Amniotic epithelial cell (primary cell): ENCODE measurements around the gene XDH.

Experiments used
- DNase-seq: peaks from one replicate; pipeline ENCODE4 v3.0.0-alpha.2; 2010; ENCODE audit warnings: low read depth

Gene XDH

GRCh38 chr2:31331156-31331555 is 83.4 kb downstream of the XDH start:
- no peak for DNase-seq

GRCh38 chr2:31329081-31329625 is 85.4 kb downstream of the XDH start:
- no peak for DNase-seq

GRCh38 chr2:31328026-31328425 is 86.5 kb downstream of the XDH start:
- no peak for DNase-seq

DNA sequence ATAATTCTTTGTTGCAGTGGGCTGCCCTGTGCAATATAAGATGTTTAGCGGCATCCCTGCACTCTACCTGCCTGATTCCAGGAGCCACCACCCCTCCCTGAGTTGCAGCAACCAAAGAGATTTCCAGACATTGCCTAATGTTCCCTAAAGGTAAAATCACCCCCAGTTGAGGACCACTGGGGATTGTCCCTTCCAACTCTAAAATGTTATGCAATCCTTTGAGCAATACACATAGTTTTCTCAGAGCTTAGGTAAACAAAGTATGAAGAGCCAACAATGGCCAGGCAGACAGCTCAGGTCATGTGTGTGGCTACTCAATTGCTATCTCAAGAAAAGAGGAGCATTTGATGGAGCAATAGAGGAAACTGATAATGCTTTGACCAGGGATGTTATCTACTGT is 87.0 kb downstream of the XDH start:
- DNase-seq = no peak

DNA sequence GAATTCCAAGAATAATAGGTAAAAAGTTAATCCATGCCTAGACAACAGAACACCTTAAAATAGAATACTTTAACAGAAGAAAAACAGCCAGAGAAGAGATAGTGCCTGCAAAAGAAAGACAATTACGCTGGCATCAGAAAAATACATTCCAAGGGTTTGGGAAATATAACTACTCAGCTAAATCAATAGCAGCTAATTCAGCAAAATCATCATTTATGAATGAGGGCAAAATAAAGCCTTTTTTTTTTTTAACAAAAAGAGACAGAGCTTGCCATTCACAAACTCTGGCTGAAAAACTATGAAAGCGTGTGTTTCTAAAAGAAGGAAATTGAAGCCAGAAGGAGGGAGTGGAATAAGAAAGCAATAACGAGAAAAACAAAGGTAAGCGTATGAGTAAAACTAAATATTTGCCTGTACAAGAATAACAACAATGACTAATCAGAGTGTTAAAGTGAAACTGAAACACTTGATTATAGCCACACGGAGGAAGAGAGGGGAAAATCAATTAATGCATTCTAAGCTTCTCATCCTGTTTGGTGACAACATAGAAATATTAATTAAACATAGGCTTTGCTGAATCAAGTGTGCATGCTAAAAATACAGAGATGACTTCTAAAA is 90.4 kb downstream of the XDH start:
- DNase-seq = no peak

DNA sequence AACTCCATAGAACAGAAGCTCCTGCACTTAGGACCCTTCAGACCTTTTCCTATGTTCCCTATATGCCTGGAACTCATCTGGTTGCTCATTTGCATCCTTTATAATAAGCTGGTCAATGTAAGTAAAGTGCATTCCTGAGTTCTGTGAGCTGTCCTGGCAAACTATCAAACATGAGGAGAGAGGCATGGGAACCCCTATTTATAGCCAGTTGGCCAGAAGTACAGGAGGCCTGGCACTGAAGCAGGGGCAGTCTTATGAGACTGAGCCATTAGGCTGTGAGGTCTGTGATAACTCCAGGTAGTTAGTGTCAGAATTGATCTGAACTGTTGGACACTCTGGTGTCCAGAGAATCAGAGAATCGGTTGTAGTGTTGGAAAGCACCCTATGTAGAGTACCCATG is 92.2 kb downstream of the XDH start:
- no peak for DNase-seq

DNA sequence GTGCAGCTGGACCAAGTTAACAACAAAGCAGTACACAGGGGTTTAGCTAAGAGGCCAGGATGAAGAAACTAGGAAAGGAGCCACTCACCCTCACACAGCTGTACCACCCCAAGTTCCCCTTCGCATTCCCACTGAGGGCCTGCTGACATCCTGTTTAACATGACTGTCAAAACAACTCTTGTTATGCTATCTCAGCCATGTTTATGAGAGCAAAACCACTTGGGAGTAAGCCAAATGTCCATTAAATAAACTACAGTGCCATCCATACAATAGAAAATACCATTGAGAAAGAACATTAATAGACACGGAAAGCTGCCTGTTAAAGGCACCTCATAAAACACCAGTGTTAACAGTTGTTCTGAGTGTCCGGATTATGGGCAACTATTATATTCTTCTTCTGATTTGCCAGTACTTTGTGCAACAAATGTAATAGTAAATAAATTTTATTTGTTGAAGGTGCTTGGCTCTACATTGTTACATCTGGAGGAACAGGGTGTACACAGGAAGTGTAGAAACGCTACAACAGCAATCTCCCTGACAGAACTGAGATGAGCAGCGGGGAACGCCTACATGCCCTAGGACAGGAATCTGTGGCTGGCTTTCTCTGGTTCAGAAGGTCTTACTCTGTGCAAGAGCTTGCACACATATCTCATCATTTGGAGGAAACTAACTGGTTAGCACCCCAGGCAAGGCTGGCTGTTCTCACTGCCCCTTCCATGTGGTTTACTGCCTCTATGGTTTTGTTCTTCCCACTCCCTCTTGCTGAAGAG is 95.0 kb downstream of the XDH start:
- DNase-seq = peak; percentile 90

- DNase-seq = peak; percentile 91
Measured at GRCh38 chr2:31318361-31319336, 95.9 kb downstream of the XDH start.

- DNase-seq = no peak
Measured at GRCh38 chr2:31317396-31317795, 97.1 kb downstream of the XDH start.

DNA sequence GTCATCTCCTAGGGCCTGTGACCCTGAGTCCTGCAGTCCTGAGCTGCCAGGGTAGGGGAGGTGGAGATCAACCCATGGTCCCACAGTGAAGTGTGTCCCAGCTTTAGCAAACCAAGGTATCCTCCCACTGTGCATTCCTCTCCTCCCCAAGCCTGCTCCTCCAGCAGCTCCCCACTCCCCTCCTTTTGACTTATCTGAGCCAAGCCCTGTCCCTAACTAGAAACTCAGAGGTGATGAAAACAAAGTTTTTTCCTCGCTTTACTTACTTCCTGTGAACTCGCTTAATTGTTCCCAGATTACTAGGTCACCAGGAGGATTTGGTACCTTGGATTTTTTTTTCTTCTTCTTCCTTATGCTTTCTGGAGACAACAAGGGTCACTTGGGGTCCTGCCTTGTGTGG is 99.8 kb downstream of the XDH start:
- no peak for DNase-seq

- peak; percentile 88 for DNase-seq
Measured at GRCh38 chr2:31312898-31313297, 101.6 kb downstream of the XDH start.

- DNase-seq = no peak
Measured at GRCh38 chr2:31304816-31305215, 109.7 kb downstream of the XDH start.

DNA sequence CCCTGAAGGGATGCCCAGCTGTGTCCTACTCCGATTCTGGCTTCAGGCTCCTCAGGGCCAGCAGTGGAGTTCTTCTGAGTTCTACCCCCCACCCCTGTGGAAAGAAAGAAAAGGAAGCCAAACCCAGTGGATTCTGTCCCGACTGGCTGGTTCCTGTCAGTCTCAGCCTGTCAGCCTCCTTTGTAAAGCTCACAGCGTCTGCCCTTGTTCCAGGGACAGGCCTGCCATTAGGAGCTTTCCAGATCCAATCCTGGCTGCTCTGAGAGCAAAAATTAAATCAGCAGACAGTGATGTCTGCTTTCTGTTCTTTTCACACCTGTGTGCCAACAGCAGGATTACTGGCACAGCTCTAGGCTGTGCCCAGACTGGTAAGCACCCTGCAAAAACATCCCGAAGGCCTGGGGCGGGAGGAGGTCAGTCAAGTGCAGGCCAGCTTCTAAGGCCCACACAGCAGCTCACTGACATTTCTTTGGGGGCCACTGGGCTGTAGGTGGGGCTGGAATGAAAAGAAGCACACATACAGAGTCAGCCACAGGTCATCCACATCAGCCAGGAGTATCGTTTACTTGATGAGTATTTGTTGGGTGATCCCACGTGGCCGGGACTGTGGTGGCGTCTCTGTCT is 111.5 kb downstream of the XDH start:
- DNase-seq = no peak

GRCh38 chr2:31300309-31300708 is 114.2 kb downstream of the XDH start:
- no peak for DNase-seq

DNA sequence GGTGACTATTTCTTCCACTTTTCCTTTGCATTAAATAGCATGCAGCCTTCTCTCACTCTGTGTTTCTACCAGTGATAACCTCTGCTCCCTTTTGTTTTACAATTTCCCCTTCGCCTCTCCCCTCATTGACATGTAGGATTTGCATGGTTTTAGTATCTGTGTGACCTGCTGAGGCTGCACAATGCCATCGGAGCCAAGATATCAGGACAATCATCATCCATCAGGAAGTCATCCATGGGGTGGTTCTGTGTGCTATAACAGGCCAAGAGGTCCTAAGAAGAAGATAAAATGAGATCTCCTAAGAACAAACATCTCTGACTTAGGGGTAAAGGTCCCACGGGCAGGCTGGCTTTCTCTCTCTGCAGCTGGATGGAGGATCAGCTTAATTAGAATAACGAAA is 115.0 kb downstream of the XDH start:
- DNase-seq = no peak

DNA sequence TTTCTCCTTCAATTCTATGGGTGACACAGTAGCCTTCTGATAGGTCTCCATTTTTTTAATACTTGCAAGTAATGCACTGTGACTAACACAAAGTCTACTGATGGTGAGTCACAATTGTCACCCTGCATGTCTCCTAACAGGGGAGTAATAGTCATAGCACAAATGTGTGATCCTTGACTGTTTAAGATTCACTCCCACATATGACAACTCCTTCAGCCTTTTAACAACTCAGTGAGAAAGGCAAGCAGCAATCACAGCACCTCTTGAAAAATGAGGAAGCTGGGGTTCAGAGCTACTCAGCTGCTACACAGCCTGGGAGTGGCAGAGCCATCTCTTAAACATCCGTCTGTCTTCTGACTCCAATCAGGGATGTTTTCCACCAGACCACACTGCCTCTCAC is 116.8 kb downstream of the XDH start:
- no peak for DNase-seq

GRCh38 chr2:31296641-31297287 is 117.8 kb downstream of the XDH start:
- DNase-seq = no peak

DNA sequence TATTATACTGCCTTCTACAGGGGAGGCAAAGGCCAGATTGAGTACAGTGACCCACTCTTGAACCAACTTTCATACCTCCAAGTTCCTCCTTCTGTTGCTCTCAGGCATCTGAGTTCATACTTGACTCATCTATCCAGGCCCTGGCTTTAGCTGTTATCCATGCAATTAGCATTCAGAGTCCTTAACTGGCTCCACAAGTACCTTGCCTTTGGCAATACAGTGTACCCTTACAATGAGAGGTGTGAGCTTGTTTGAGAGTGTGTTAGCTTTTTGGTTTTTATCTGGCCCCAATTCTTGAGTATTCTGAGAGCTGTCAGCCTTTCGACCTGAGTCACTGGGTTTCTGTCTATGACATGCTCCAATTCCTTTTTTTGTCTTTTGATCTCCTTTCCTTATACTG is 120.3 kb downstream of the XDH start:
- DNase-seq = no peak

DNA sequence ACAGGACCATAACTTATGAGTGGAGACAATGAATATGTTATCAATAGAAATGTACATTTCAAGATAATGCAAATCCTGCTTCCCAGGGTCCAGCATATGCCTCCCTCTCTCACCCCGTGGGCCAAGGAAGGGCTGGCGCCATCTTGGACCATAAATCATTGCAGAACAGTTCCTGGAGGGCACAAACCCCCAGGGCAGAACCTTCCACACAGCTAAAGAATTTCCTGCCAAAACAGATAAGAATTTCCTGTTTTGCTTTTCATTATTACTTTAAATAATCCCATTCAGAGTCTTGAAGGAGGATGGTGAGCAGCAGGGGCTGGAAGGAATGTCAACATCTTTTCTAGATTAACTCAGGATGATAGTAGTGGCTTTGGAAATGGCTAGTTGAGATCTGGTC is 126.9 kb downstream of the XDH start:
- peak; percentile 57 for DNase-seq

- DNase-seq = no peak
Measured at GRCh38 chr2:31286961-31287550, 127.5 kb downstream of the XDH start.

- no peak for DNase-seq
Measured at GRCh38 chr2:31286230-31286629, 128.3 kb downstream of the XDH start.
